ENCODE results near the gene PRH1. TPM values are rescaled to one million over a fixed set of nuclear protein-coding genes. Genes with fewer than 3 reads are reported as not detected.

Gene PRH1
- total and polyA plus RNA-seq, 2 of the 13 experiments (the other 11 are each of a cell fraction or from before 2014, with no cell fraction given): 5.3 to 18.8 TPM

GRCh38 chr12:10849425-10849878, 34.6 kb downstream of the PRH1 start, which contains the start of gene PRR4:
Gene PRR4 (minus strand): TSS chr12:10849475. CDS start chr12:10849437, 38 bp downstream.
- Histone ChIP-seq H3K27ac (ENCODE audit: extremely low read length, insufficient read depth, low read length) (no peak within 1 kb of the TSS), H3K4me3 (replicated peaks in 1 of 3; ENCODE audit: insufficient read depth in 1 of 3, low read depth in 2 of 3, low read length in 3 of 3) (no peak within 1 kb of the TSS), H4K20me1 (ENCODE audit: insufficient read depth, low read length) (no peaks in the 10 kb centered on the region), H3K9ac (ENCODE audit: insufficient read depth, low read depth, low read length) (no peak within 1 kb of the TSS), H3K79me2 (ENCODE audit: insufficient read depth, low read length) (no peaks in the 10 kb centered on the region), H3K9me3 (ENCODE audit: low read length) (no peaks in the 10 kb centered on the region), H3K4me2 (ENCODE audit: low read depth, low read length) (no peak within 1 kb of the TSS), H3K4me1 (ENCODE audit: insufficient read depth, low read length) (no peaks in the 10 kb centered on the region), H3K36me3 (replicated peaks in 1 of 2; ENCODE audit: control insufficient read depth in 1 of 2, insufficient read depth in 2 of 2, low read length in 2 of 2) (peaks cover 5% of the 10 kb centered on the region in 2 experiments; a peak in 3 of 5 replicates), H3K27me3 (ENCODE audit: control insufficient read depth in 1 of 2, insufficient read depth in 2 of 2, low read length in 2 of 2) (no peaks in the 10 kb centered on the region), H2AFZ (ENCODE audit: low read length) (no peak within 1 kb of the TSS)
- WGBS (ENCODE audit: low lambda C conversion rate): 99% methylated on average over 4 of the region's 4 CpGs
- no peak for ATAC-seq
- DNase-seq (ENCODE audit: low spot score): no peak
- POLR2A ChIA-PET: no interaction called here
- CTCF ChIA-PET (ENCODE audit: low intra/inter-chr PET ratio, low total read pairs): no interaction called here
- intact Hi-C loops (cut with micrococcal nuclease; ENCODE audit: unreplicated experiment): no loop called here
- FAIRE-seq: no peak
- TF ChIP-seq ZNF234 (CRISPR knock-in tag; conservative IDR thresholded peaks at IDR 0.05) (no peak), TBP (CRISPR knock-in tag; IDR thresholded peaks at IDR 0.05) (no peak), ZFYVE20 (CRISPR knock-in tag; IDR thresholded peaks at IDR 0.05; ENCODE audit: borderline replicate concordance, low read depth) (no peak), IRF2 (CRISPR knock-in tag; IDR thresholded peaks at IDR 0.05) (no peak), GFI1 (CRISPR knock-in tag; IDR thresholded peaks at IDR 0.05; ENCODE audit: borderline replicate concordance) (no peak), IKZF1 (IDR thresholded peaks at IDR 0.05) (no peak), SRSF1 (optimal IDR thresholded peaks at IDR 0.05; ENCODE audit: low read depth, low read length) (no peak), ZBTB4 (CRISPR knock-in tag; IDR thresholded peaks at IDR 0.05; ENCODE audit: borderline replicate concordance) (no peak)
- in situ Hi-C loops (cut with HindIII; ENCODE audit: extremely low pct_ligation_motif_present, low pct_unique_long_range_greater_than_20kb): no loop called here
- BruUV-seq (replicated peaks): no TSS peak
